Ureter (tissue), 1 donor: ENCODE measurements around the gene TBXAS1. TPM values are rescaled to one million over a fixed set of nuclear protein-coding genes. Genes with fewer than 3 reads are reported as not detected.

Source experiments
- DNase-seq: peaks from one replicate; pipeline ENCODE4 v3.0.0-alpha.2; 2020; ENCODE audit warnings: low spot score
- total RNA-seq: library from RNA; stranded (reverse); gene quantifications from one replicate; pipeline ENCODE4 v1.2.4, GENCODE V29; 2023
- donor health status: DM: yes; HTN: yes; CAD: no.

TBXAS1 gene
- total RNA-seq, 1 donor from 2014 or later: 13.0 TPM

DNA sequence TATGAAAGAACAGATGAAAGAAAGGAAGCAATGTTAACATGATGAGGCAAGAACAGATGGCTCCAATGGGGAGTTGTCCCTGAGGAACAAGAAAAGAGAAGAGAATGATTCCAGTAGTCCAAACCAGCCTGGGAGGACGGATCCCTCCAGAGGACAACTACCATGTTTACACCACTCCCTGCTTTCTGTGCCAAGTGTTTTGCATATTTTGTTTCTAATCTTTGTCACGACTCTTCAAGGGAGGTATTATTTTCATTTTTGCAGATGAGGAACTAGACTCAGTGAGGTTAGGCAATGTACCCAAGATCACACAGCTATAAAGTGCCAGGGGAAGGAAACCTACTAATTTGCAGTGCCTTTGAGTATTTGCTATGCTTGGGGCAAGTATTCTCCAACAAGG is 117.5 kb downstream of the TBXAS1 start:
- DNase-seq: no peak

DNA sequence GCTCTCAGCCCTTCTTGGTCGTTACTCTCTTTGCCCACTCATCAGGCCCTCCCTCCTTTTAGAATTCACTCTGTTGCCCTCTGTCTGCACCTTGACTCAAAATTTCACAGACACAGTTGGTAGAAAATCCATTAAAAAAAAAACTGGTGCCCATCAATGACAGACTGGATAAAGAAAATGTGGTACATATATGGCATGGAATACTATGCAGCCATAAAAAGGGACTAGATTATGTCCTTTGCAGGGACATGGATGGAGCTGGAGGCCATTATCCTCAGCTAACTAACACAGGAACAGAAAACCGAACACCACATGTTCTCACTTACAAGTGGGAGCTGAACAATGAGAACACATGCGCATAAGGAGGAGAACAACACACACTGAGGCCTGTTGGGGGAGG is 118.0 kb downstream of the TBXAS1 start:
- DNase-seq: no peak

DNA sequence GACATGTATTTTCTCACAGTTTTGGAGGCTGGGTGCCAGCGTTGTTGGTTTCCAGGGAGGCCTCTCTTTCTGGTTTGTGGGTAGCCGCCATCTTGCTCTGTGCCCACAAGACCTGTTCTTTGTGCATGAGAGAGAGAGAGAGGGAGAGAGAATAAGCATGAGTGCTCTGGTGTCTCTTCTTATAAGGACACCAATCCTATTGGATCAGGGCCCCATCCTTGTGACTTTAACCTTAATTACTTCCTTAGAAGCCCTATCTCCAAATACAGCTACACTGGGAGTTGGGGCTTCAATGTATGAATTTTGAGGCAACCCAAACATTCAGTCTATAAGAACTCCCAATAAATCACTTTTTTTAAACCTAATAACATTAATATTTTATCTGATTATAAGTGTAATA is 119.1 kb downstream of the TBXAS1 start:
- DNase-seq: no peak

DNA sequence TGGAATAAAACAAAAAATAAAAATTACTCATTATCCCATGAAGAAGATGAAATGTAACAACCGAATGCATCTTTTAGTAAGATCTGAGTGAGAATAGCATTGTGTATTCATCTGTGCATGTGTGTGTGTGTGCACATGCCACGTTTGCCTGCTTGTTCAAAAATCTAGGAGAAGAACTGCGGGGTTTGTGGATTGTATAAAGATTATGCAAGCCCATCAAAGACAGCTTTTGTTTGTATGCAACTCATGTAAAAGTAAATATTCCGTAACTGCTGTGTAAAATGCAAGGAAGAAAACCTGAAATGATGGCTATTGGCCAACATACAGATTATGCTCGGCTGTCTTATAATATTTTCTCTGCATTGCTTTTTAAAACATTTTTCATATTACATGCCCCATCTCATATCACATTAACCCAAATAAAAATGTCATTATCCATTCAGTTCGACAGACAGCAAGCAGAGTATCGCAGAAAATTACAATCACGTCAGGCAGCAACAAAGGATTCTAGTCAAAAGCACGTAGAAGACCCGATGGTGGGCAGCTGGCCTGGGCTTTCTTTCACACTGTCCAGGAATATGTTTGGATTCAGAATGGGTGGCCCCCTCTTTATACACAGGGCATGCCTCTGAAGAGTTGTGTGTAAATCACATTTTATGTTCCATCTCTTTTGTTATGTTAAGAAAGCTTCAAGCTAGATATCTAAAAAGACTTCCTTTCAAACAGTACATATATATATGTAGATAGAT is 119.7 kb downstream of the TBXAS1 start:
- DNase-seq: no peak

DNA sequence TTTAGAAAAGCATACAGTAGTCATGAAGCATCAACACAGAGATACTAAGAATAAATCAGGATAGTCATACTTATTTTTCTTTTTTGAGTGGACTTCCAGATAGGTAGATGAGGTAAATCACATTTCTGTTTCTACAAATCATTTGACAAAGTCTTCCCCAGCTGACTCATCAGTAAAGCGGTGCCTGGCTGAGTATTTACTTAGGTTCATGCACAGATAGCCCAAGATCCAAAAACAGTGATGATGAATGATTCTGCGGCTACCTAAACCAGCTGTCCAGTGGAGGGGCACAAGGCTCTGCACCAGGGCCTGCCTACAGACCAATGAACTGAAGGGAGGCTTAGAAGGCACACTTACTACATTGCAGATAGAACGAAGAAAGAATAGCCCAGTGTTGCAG is 120.6 kb downstream of the TBXAS1 start:
- DNase-seq: no peak

DNA sequence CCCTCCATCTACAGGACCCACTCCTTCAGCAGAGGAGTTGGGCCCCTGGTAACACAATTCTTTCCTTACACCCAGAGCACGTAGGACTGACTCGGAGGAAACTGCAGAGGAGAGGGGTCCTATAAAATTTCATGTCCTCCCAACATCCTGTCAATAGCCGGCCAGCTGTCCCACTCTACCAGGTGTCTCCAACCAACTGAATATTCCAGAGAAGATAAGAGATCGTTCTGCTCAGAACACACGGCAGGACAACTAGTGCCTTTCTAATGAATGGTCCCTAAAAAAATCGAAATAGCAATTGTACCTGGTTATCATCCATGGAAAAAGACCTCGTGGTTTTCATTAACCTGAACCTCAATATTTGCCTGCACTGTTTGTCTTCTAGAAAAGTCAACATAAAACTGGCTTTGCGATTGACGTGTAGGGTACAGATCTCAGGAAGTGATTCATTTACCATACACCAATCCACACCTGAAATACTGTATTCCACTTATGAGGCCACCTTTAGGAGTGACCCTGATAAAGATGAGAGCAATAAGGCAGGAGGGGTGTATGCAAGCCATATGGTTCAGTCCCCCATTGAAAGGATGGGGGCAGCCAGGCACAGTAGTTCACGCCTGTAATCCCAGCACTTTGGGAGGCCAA is 121.9 kb downstream of the TBXAS1 start:
- no peak for DNase-seq

DNA sequence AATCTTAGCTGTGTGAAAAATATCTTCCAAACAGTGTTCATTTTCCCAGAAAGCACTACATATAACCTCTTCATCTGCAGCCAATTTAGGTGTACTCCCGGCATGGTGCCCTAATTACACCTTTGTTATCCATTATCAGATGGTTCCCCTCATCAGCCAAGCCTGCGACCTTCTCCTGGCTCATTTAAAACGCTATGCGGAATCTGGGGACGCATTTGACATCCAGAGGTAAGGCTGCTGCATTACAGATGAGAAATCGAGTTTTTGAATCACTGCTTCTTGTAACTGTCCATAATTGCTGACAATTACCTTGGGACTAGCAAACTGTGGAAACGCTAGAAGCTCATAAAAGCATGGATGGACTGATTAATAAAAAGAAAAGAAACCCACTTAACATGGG is 124.2 kb downstream of the TBXAS1 start:
- no peak for DNase-seq

DNA sequence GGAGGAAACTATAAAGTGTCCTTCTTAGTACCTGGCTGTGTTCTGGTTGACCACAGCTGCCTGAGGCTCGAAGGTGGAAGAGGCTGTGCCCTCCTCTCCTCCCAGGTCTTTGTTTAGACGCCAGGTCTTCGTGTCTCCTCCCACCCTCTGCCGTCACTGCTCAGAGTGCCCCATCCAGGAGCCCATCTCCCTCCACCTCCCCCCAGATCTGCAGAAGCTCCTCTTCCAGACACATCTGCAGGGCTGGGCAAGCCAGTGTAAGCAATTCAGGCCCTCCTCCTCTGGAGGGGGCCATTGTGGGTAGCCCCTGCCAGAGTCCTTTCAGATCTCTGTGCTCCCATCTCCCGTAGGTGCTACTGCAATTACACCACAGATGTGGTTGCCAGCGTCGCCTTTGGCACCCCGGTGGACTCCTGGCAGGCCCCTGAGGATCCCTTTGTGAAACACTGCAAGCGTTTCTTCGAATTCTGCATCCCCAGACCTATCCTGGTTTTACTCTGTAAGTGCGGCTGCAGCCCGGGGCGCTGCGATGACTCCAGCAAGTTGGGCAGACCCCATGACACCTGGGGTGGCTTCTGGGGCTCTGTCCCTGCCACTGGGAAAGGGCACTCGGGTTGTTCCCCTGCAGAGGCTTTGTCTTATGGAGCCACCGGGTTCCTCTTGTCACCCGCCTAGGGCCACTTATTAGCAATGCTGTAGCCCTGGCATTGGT is 126.2 kb downstream of the TBXAS1 start:
- no peak for DNase-seq

DNA sequence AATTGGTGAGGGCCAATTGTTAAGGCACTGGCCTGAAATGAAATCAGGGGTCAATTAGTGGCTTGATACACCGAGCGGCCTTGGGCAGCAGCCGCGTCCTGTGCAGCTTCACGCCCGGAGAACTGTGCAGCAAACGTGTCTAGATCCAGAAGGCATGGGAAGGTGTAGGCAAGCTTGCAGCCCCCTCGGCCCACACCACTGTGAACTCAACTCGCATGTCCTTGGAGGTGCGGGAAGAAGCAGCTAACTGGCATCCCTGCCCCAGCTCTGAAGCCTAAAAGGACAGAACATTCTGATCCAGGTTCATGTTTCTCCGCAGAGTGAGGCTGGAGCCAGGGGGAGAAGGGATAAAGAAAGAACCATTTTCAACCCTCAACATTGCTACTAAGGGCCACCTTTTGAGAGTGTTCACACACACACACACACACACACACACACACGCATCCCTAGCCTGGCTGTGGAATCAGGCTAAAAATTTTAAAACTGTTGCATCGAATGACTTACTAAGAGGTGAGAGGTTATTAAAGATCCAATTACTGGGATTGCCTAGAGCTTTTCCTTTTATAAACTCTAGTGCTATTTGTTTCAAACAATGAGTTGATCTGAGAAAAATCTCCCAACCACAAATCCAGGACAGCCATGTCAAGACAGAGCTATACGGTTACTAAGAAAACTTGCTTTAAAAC is 129.7 kb downstream of the TBXAS1 start:
- DNase-seq: no peak

DNA sequence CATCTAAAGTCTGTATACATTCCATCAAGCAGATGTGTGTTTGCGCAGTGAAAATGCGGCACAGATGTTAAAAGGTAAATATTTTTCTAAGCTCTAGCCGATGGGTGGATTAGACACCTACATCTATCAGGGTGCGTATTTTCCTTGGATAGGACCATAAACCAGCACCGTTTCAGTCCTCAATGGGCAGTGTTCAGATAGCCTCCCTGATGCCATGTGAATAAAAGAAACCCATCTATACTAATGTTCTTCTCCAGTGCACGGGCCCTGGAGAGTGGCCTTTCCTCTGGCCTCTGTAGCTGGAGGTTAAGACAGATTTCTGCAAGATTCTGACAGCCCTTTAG is 130.2 kb downstream of the TBXAS1 start:
- DNase-seq: no peak

DNA sequence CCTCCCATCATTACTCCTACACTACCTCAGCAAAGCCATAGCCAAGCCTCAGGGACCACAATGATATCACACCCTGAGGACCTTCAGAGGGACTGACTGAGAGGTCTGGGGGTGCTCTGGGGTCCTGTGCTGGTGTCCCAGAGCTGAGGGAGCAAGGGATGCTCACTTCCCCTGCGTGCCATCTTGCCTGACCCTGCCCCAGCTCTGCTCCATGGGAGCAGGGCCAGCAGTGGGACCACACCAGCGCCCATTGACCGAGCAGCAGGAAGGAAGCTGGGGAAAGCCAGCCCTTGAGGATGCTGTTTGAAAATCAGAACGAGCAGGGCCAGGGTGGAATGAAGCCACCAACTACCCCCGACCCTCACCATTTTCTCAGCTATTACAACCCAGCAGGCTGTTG is 130.7 kb downstream of the TBXAS1 start:
- DNase-seq: no peak

DNA sequence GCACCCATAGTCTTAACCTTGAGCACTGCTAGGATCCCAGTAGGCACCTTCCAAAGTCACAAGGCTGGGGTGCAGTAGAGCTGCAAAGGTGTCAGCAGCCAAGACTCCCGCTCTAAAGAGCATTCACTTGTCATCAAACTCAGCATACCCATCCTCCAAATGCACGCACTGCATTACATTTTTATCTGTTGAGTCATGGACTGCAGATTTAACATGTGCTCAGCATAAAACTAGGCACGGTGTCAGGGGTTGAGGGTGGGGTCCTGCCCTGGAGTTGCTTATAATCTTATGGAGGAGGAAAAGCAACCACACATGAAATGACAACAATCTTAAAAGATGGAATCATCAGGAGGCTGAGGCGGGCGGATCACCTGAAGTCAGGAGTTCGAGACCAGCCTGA is 131.1 kb downstream of the TBXAS1 start:
- no peak for DNase-seq

DNA sequence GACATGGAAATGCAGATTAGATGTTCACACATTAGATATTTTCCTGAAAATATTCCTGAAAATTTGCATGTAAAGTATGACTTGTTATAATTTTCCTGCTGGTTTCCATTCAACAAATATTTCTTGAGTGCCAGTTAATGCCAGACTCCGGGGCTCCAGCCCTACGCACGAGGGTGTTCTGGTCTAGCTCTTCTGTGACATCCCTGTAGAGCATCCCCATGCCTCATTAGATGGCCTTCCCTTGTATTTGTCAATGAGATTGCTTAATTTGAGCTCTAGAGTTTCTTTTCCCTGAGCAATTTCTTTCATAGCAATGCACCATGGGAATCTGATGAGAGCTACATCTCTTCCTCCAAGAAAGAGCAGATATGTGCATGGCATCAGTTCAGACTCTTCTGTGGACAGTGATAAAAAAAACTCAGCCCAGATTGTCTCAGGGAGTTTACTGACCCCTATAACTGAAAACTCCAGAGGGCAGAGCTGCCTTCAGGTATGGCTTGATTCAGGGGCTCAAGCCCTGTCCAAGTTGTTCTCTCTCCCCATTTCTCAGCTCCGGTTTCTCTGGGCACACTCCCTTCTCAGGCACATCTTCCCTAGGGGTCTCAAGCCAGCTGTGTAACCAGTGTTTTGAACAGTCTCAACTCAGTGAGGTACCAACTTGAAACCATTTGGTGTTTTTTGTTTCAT is 137.0 kb downstream of the TBXAS1 start:
- no peak for DNase-seq

DNA sequence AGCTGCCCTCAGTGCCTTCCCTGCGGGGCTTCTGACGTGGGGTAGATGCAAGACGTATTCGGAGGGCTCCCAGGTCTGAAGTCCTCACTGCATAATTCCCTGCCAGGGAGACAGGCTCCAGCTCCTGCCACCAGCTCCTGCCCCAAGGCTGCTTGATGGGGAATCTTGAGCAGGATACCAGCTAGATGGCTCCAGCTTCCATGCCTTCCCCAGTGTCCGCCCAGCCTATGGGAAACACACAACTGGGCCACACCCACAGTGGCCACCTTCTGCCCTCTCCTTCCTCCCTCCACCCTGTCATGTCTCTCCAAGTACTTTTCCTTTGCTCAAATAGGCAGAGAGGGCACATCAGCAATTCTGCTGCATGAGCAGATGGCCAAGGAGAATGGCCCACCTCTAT is 137.9 kb downstream of the TBXAS1 start:
- DNase-seq: no peak

DNA sequence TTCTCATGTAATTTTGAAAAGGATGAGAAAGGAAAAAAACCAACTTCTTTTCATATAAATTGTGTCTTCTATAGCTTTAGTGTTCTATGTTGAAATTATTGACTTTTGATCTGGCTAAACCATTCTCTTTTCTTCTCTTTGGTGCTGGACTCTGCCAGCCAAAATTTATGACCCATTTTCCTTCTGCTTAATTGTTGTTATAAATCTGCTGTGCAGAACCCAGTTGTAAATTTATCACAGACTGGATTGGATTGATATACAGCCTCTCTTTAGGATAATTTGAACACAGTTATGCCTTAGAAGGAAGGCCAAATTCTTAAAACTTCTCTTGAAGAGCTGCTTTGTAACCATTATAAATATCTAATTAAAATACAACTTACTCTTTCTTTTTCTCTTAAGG is 139.9 kb downstream of the TBXAS1 start:
- no peak for DNase-seq

DNA sequence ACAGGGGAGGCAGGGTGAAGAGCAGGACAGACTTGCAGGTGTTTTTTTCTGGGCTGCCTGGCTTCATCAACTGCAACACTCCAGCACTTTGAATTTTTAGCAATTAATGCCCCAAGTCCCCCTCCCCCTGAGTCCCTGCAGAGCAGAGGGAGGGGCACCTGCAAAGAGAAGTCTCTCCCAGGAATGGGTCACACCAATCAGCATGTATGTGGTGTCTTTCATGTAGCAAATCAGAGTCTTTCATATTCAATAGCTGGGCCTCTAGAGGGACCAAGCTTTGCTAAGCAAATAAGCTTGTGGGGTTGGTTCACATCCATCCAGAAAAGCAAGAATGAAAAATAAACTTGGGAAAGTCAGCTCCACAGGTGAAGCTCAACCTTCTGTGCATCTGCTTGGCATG is 143.0 kb downstream of the TBXAS1 start:
- DNase-seq: no peak

DNA sequence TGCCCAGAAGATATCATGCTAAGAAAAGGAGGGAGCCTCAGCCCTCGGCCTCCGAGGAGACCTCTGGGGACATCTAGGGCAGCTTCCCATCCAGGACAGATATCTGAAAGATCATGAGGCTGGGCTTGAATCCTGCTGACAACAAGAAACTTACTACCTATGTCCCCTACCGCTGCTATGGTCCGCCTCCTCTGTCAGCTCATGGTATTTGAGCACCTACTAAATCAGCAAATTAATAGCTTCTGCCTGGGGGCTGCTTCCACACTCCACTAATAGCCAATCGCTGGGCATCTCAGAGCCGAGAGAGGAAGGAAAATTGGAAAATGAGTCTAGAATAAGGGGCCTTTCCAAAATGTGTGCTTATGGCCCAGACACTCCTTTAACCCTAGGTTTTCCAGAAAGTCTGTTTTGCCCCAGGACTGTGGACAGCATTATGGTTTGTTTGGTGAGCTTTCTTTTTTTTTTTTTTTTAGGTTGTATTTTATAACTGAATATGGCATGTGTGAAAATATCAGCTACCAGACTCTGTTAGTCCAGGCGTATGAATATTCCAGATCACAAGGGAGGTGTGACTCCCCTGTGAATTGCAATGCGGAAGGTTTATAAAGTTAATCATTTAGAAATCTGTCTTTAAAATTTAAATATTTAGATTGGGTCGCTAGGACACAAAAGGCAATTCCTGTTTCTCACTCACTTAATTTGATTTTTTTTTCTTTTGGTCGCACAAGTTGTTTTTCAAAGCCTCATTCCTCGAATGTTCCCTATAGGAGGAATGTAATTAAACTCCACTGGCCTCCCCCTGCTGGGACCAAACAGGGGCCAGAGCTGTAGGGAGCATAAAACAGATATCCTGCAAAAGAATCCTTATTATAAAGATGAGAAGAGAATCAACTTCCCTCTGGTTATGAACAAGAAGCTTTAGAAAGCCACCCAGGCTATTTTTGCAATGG is 144.3 kb downstream of the TBXAS1 start:
- DNase-seq: no peak

DNA sequence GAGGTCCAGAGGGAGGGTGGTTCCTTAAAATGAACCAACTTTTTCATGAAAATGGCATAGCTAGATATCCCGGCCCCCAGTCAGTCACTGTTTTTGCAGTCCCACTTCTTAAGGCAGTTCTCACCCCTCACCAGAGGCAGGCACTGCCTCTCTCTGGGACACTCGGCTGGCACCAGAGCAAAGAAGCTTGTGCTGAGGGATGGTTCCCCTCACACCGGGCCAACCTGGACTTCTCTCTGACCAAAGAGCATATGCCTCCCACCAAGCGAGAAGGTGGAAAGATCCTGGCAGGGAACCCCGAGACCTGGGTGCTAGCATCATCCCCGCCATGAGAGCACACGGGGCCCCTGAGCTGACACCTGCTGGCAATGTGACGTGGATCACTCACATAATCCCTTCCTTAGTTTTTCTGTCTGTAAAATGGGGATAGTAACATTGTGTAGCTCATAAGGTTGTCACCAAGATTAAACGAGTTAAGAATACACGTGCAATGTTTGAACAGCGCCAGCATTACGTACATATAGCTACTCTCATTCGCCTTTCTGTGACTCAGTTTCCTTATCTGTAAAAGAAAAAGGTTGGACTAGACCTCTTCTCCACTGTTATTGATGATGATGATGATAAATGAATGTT is 145.2 kb downstream of the TBXAS1 start:
- DNase-seq: no peak

DNA sequence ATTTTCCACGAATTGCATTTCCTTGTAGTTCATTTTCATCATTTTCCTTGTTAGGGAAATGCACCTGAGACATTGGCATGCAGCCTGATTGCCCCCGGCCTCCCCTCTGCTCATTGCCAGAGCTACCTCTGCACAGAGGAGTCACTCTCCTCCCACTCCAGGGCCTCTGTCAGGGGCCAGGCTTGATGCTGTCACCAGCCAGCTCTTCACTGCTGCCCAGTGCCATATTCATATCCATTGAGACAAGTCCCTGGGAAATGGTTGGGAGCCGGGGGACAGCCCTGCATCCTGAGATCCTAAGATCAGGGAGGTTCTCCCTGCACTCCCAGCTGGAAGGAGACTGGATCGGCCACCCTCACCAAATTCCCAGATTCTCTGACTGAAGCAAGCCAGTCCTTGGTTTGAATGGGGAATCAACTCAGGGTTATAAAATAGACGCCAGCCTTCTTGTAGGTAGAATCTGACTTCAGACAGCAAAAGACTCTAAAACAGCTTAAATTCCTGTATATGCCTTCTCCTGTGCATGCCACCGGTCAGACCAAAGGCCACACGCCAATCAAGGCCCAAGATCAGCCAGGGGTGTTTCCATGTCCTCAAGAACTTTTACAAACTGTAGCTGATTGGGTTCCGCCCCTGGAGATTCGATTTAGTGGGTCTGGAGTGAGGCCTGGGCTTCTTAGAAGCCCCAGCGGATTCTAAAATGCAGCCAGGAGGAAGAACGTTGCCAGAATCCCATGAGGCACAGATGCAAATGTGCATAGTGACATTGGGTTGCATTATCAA is 147.2 kb downstream of the TBXAS1 start:
- DNase-seq: no peak
